Endothelial cell of umbilical vein (primary cell): Measurements from ENCODE around the gene NFXL1. TPM values are rescaled to one million over a fixed set of nuclear protein-coding genes. Genes with fewer than 3 reads are reported as not detected.

ENCODE experiments used
- BruUV-seq: library from RNA; stranded (reverse); fragments of 400-500 nt; replicated peaks from 2 replicates; lab custom pipeline; 2021; lab: Mats Ljungman, UMichigan
- CTCF ChIA-PET: fragments of 300-600, 350-600 bp; sonication (Branson Sonifier 250); formaldehyde crosslinking; loops from one replicate; lab custom pipeline; 2021; ENCODE audit warnings: antibody characterized with exemption, inconsistent platforms; lab: Charles Lee
- POLR2A ChIA-PET: fragments of 300-600, 350-600 bp; sonication (Branson Sonifier 250); formaldehyde crosslinking; loops from one replicate; lab custom pipeline; 2021; ENCODE audit warnings: antibody characterized with exemption, inconsistent platforms; lab: Charles Lee
- DNase-seq: peaks from one replicate; pipeline ENCODE4 v3.0.0-alpha.2; 2011; ENCODE audit warnings: low read depth, low spot score
- FAIRE-seq: peaks from 2 replicates; lab custom pipeline; 2011; peaks lifted over from hg19 to GRCh38; lab: Jason Lieb, UNC
- H2AFZ ChIP-seq: 2 replicates; pipeline ENCODE4 v1.6.0; 2012; ENCODE audit warnings: low read depth, low read length, control low read depth, inconsistent platforms
- H3K27ac ChIP-seq: 2 replicates; pipeline ENCODE4 v1.5.1; 2011; ENCODE audit warnings: low read depth, mild to moderate bottlenecking, control low read depth, low read length, moderate library complexity; ENCODE audit not compliant: insufficient read depth
- H3K27me3 ChIP-seq, 2 experiments: 2 replicates each; pipeline versions ENCODE4 v1.6.0 to v1.6.1; 2011; ENCODE audit warnings: low read length in 2 of 2, mixed read lengths in 1 of 2; ENCODE audit not compliant: control insufficient read depth in 2 of 2, insufficient read depth in 2 of 2
- H3K36me3 ChIP-seq, 2 experiments: 2 replicates in 1 of 2; 3 replicates in 1 of 2; pipeline ENCODE4 v1.5.1; 2011; ENCODE audit warnings: low read length in 2 of 2, mild to moderate bottlenecking in 1 of 2, moderate library complexity in 1 of 2; ENCODE audit not compliant: control insufficient read depth in 2 of 2, insufficient read depth in 2 of 2; ENCODE audit errors: extremely low read depth in 1 of 2
- H3K4me1 ChIP-seq: 3 replicates; pipeline ENCODE4 v1.5.1; 2011; ENCODE audit warnings: mild to moderate bottlenecking, low read length; ENCODE audit not compliant: control insufficient read depth, insufficient read depth; ENCODE audit errors: extremely low read depth
- H3K4me2 ChIP-seq: 2 replicates; pipeline ENCODE4 v1.6.1; 2011; ENCODE audit warnings: low read length, control low read depth, mixed read lengths; ENCODE audit not compliant: insufficient read depth
- H3K4me3 ChIP-seq, 3 experiments: fragments of 200-600 bp in 1 of 3; sonication (generic), shearing (Covaris generic) in 1 of 3; replicated peaks in 1 of 3; 2 replicates each; pipeline ENCODE4 v1.5.1; 2011 to 2016; ENCODE audit warnings: control low read depth in 3 of 3, low read length in 3 of 3, mild to moderate bottlenecking in 2 of 3, inconsistent platforms in 1 of 3, low read depth in 1 of 3, moderate library complexity in 1 of 3; ENCODE audit not compliant: insufficient read depth in 1 of 3
- H3K79me2 ChIP-seq: 2 replicates; pipeline ENCODE4 v1.6.0; 2012; ENCODE audit warnings: low read length, inconsistent platforms; ENCODE audit not compliant: control insufficient read depth, insufficient read depth
- H3K9ac ChIP-seq: replicated peaks from 2 replicates; pipeline ENCODE3; 2011; ENCODE audit warnings: low read length, control low read depth; ENCODE audit not compliant: insufficient read depth; ENCODE audit errors: extremely low read depth
- H3K9me1 ChIP-seq: replicated peaks from 3 replicates; pipeline ENCODE4 v1.6.0; 2011; ENCODE audit warnings: mild to moderate bottlenecking, low read length; ENCODE audit not compliant: control insufficient read depth, insufficient read depth; ENCODE audit errors: extremely low read depth
- H3K9me3 ChIP-seq: replicated peaks from 2 replicates; pipeline ENCODE4 v1.5.1; 2012; ENCODE audit warnings: low read length, inconsistent platforms; ENCODE audit not compliant: control insufficient read depth, insufficient read depth
- H4K20me1 ChIP-seq: replicated peaks from 2 replicates; pipeline ENCODE3; 2011; ENCODE audit warnings: mild to moderate bottlenecking, low read length; ENCODE audit not compliant: control insufficient read depth, insufficient read depth; ENCODE audit errors: extremely low read depth
- EZH2 ChIP-seq: IDR thresholded peaks from 2 replicates; pipeline ENCODE4 v1.6.1; 2012; ENCODE audit warnings: borderline replicate concordance, low read depth, mild to moderate bottlenecking, moderate library complexity, low read length, inconsistent platforms; ENCODE audit not compliant: severe bottlenecking
- FOS ChIP-seq: IDR thresholded peaks from 2 replicates; pipeline ENCODE4 v1.6.1; 2011; ENCODE audit warnings: mild to moderate bottlenecking, low read length, moderate library complexity, borderline replicate concordance; ENCODE audit not compliant: insufficient read depth
- GATA2 ChIP-seq: IDR thresholded peaks from 2 replicates; pipeline ENCODE4 v1.7.0; 2011; ENCODE audit warnings: low read depth, mild to moderate bottlenecking, moderate library complexity, mixed read lengths, low read length; ENCODE audit not compliant: insufficient read length, insufficient read depth
- JUN ChIP-seq: IDR thresholded peaks from 2 replicates; pipeline ENCODE4 v1.6.1; 2011; ENCODE audit warnings: borderline replicate concordance, low read depth; ENCODE audit not compliant: insufficient read length, insufficient read depth
- MAX ChIP-seq: IDR thresholded peaks from 2 replicates; pipeline ENCODE4 v1.6.1; 2011; ENCODE audit not compliant: insufficient read depth, insufficient read length
- MYC ChIP-seq: IDR thresholded peaks from one replicate; pipeline ENCODE4 v1.6.1; 2011; ENCODE audit warnings: mild to moderate bottlenecking, low read depth, low read length
- POLR2A ChIP-seq: IDR thresholded peaks from 2 replicates; pipeline ENCODE4 v1.6.1; 2012; ENCODE audit warnings: low read depth, mild to moderate bottlenecking, control low read depth, low read length
- POLR2AphosphoS5 ChIP-seq: IDR thresholded peaks from 2 replicates; pipeline ENCODE4 v1.6.1; 2012; ENCODE audit warnings: low read depth, mild to moderate bottlenecking, control low read depth, low read length, moderate library complexity; ENCODE audit not compliant: insufficient read depth
- dilution Hi-C: fragments of 300-500 bp; cut with MboI; formaldehyde crosslinking; loops from one replicate; pipeline ENCODE4 v1.15.0; 2019; ENCODE audit warnings: low sequenced_read_pairs; ENCODE audit not compliant: extremely low pct_ligation_motif_present
- intact Hi-C: fragments of 100-400 bp; cut with micrococcal nuclease; formaldehyde crosslinking; loops from one replicate; pipeline ENCODE4 v1.10.0; 2022
- polyA plus RNA-seq, 4 experiments: library from polyadenylated mRNA; depleted of rRNA in 3 of 4; stranded (reverse) in 3 of 4; unstranded in 1 of 4; fragments of >200 nt; gene quantifications; 2 replicates each; pipeline versions ENCODE4 v1.2.1 to v1.2.3, GENCODE V29; 2011 to 2012; ENCODE audit warnings: missing spikeins in 1 of 4
- total RNA-seq: library from RNA; stranded (reverse); gene quantifications from 2 replicates; pipeline ENCODE4 v1.2.3, GENCODE V29; 2021
- TF ChIP-seq, protein P1 (sequence below), 2 donors: IDR thresholded peaks; 1 replicate in 1 of 2; 2 replicates in 1 of 2; pipeline ENCODE4 v1.5.1; 2011; ENCODE audit warnings: low read length in 2 of 2, mild to moderate bottlenecking in 2 of 2, moderate library complexity in 2 of 2, control low read depth in 1 of 2, inconsistent platforms in 1 of 2, low read depth in 1 of 2; ENCODE audit not compliant: insufficient read depth in 1 of 2; ENCODE audit errors: extremely low read depth in 1 of 2

NFXL1 gene
- total and polyA plus RNA-seq, 2 donors (not counting 3 experiments of a cell fraction or from before 2014, with no cell fraction given) = 5.1 to 14.6 TPM

- POLR2A ChIA-PET = no interaction called here
- H3K4me2 ChIP-seq = no peak overlapping the region
- H3K4me1 ChIP-seq = no peaks in the 10 kb centered on the region
- no peak overlapping the region for H2AFZ ChIP-seq
- H3K9me1 ChIP-seq = no peaks in the 10 kb centered on the region
- no peaks in the 10 kb centered on the region for H3K79me2 ChIP-seq
- H3K27ac ChIP-seq = no peak overlapping the region
- TF ChIP-seq GATA2 (no peak), MYC (no peak), MAX (no peak), POLR2A (no peak), EZH2 (no peak), FOS (no peak), JUN (no peak), POLR2AphosphoS5 (no peak)
- TF ChIP-seq, protein P1, sequence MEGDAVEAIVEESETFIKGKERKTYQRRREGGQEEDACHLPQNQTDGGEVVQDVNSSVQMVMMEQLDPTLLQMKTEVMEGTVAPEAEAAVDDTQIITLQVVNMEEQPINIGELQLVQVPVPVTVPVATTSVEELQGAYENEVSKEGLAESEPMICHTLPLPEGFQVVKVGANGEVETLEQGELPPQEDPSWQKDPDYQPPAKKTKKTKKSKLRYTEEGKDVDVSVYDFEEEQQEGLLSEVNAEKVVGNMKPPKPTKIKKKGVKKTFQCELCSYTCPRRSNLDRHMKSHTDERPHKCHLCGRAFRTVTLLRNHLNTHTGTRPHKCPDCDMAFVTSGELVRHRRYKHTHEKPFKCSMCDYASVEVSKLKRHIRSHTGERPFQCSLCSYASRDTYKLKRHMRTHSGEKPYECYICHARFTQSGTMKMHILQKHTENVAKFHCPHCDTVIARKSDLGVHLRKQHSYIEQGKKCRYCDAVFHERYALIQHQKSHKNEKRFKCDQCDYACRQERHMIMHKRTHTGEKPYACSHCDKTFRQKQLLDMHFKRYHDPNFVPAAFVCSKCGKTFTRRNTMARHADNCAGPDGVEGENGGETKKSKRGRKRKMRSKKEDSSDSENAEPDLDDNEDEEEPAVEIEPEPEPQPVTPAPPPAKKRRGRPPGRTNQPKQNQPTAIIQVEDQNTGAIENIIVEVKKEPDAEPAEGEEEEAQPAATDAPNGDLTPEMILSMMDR (IDR thresholded peaks at IDR 0.05; ENCODE audit: extremely low read depth in 1 of 2, insufficient read depth in 1 of 2, low read depth in 1 of 2, low read length in 2 of 2) = no peak
- no TSS peak for BruUV-seq
- peaks cover 2 to 12% of the 10 kb centered on the region in 2 experiments for H3K36me3 ChIP-seq
- H3K9ac ChIP-seq = no peak overlapping the region
- H3K27me3 ChIP-seq = no peaks in the 10 kb centered on the region
- H3K9me3 ChIP-seq = no peaks in the 10 kb centered on the region
- FAIRE-seq (no peak), DNase-seq (no peak)
- intact Hi-C loops (no loop called here), dilution Hi-C loops (no loop called here)
- H3K4me3 ChIP-seq = no peak overlapping the region
- no peaks in the 10 kb centered on the region for H4K20me1 ChIP-seq
- CTCF ChIA-PET = interaction anchor here (1.2 kb wide), 1 partner anchor 34 kb away, joined by 3 read pairs; the partner anchor contains the start of gene NFXL1
Measured at GRCh38 chr4:47879458-47879857, 34.9 kb downstream of the NFXL1 start.
